A673 (cell line): Measurements from ENCODE around the gene SCRN2. TPM values are rescaled to one million over a fixed set of nuclear protein-coding genes. Genes with fewer than 3 reads are reported as not detected.

Experiments used
- BruUV-seq: library from RNA; stranded (reverse); fragments of 400-500 nt; replicated peaks from 2 replicates; lab custom pipeline; 2021; lab: Mats Ljungman, UMichigan
- CTCF ChIA-PET: fragments of 300-600 bp; sonication (Branson Sonifier 250); formaldehyde crosslinking; loops from one replicate; lab custom pipeline; 2022; ENCODE audit warnings: antibody characterized with exemption; lab: Charles Lee
- POLR2A ChIA-PET: fragments of 300-600 bp; sonication (Branson Sonifier 250); formaldehyde crosslinking; loops from one replicate; lab custom pipeline; 2022; ENCODE audit warnings: antibody characterized with exemption; ENCODE audit not compliant: low non-redundant PET; lab: Charles Lee
- DNase-seq: peaks from one replicate; pipeline ENCODE4 v3.0.0-alpha.2; 2015; ENCODE audit warnings: low spot score
- H3K27ac ChIP-seq: fragments of 200-600 bp; sonication (generic); 2 replicates; pipeline ENCODE4 v1.5.1; 2016; ENCODE audit warnings: mixed run types, low read depth, mild to moderate bottlenecking, mixed read lengths, antibody characterized with exemption, low read length; ENCODE audit not compliant: poor library complexity, severe bottlenecking
- H3K27me3 ChIP-seq: fragments of 200-600 bp; sonication (generic); replicated peaks from 2 replicates; pipeline ENCODE4 v1.6.1; 2017; ENCODE audit warnings: mixed run types, low read depth, mild to moderate bottlenecking, mixed read lengths, antibody characterized with exemption, low read length; ENCODE audit not compliant: insufficient read depth, poor library complexity
- H3K36me3 ChIP-seq: fragments of 200-600 bp; sonication (generic); 2 replicates; pipeline ENCODE4 v1.6.1; 2016; ENCODE audit warnings: mixed run types, mild to moderate bottlenecking, mixed read lengths, antibody characterized with exemption, low read length; ENCODE audit not compliant: insufficient read depth, poor library complexity, severe bottlenecking
- H3K4me1 ChIP-seq: fragments of 200-600 bp; sonication (generic); 2 replicates; pipeline ENCODE4 v1.6.1; 2017; ENCODE audit warnings: mixed run types, mild to moderate bottlenecking, mixed read lengths, antibody characterized with exemption, low read length; ENCODE audit not compliant: insufficient read depth, poor library complexity, severe bottlenecking
- H3K4me3 ChIP-seq: fragments of 200-600 bp; sonication (generic); 2 replicates; pipeline ENCODE4 v1.5.1; 2016; ENCODE audit warnings: low read depth, mixed run types, mild to moderate bottlenecking, mixed read lengths, low read length; ENCODE audit not compliant: poor library complexity, severe bottlenecking
- H3K9me3 ChIP-seq: fragments of 200-600 bp; sonication (generic); 2 replicates; pipeline ENCODE4 v1.6.1; 2016; ENCODE audit warnings: mixed run types, low read depth, mild to moderate bottlenecking, mixed read lengths, antibody characterized with exemption, low read length; ENCODE audit not compliant: poor library complexity, severe bottlenecking
- CTCF ChIP-seq: fragments of 300-800, 200-600 bp; sonication (generic); conservative IDR thresholded peaks from 2 replicates; pipeline ENCODE4 v1.5.1; 2017; ENCODE audit warnings: low read depth, mild to moderate bottlenecking, antibody characterized with exemption, low read length, moderate library complexity, mixed read lengths
- EZH2 ChIP-seq: fragments of 200-600 bp; sonication (generic); IDR thresholded peaks from 2 replicates; pipeline ENCODE4 v1.6.1; 2017; ENCODE audit warnings: borderline replicate concordance, low read depth, mild to moderate bottlenecking, mixed read lengths, antibody characterized with exemption, low read length; ENCODE audit not compliant: poor library complexity, severe bottlenecking
- intact Hi-C: fragments of 100-400 bp; cut with micrococcal nuclease; formaldehyde crosslinking; loops from one replicate; pipeline ENCODE4 v1.10.0; 2022; ENCODE audit not compliant: unreplicated experiment
- total RNA-seq: library from RNA; stranded (reverse); gene quantifications from 2 replicates; pipeline ENCODE4 v1.2.3, GENCODE V29; 2021

Gene SCRN2
- total RNA-seq, 1 experiment from 2014 or later: 6.2 TPM

GRCh38 chr17:47841488-47842291, 617 bp upstream of the SCRN2 start:
- POLR2A ChIA-PET: no interaction called here
- no peak for DNase-seq
- peak overlapping the region; percentile 62 for H3K4me3 ChIP-seq
- CTCF ChIA-PET: interaction anchor here (1.1 to 2.8 kb wide), 2 partner anchors 48 to 105 kb away, joined by 5 to 19 read pairs; no protein-coding TSS in a partner anchor
- no peak overlapping the region for H3K27ac ChIP-seq
- no peaks in the 10 kb centered on the region for H3K36me3 ChIP-seq
- intact Hi-C loops: loop anchor here (2.0 to 10.0 kb wide), 3 partner anchors 49 to 176 kb away; partner anchors contain the start of gene PNPO
- TF ChIP-seq EZH2 (no peak), CTCF (no peak; the same call in 1 of the 2 replicates)
- no peaks in the 10 kb centered on the region for H3K9me3 ChIP-seq
- H3K27me3 ChIP-seq: peaks cover 11% of the 10 kb centered on the region
- no TSS peak for BruUV-seq
- H3K4me1 ChIP-seq: no peaks in the 10 kb centered on the region

- H3K27me3 ChIP-seq: no peaks in the 10 kb centered on the region
- intact Hi-C loops: loop anchor here (2.0 to 10.0 kb wide), 3 partner anchors 51 to 177 kb away; partner anchors contain the start of gene PNPO
- TF ChIP-seq EZH2 (no peak), CTCF (no peak)
- H3K27ac ChIP-seq: peak overlapping the region; percentile 61
- no TSS peak for BruUV-seq
- DNase-seq: no peak
- H3K4me3 ChIP-seq: peak overlapping the region; percentile 62
- ChIA-PET POLR2A (no interaction called here), CTCF (no interaction called here)
- no peaks in the 10 kb centered on the region for H3K36me3 ChIP-seq
- no peaks in the 10 kb centered on the region for H3K4me1 ChIP-seq
- H3K9me3 ChIP-seq: no peaks in the 10 kb centered on the region
These were observed 902 bp downstream of the SCRN2 start for GRCh38 chr17:47840001-47840741.

GRCh38 chr17:47839071-47839470, 2.0 kb downstream of the SCRN2 start:
- ChIA-PET CTCF (no interaction called here), POLR2A (interaction anchor here (0.6 kb wide), 1 partner anchor 137 kb away, joined by 3 read pairs; no protein-coding TSS in a partner anchor)
- no peaks in the 10 kb centered on the region for H3K9me3 ChIP-seq
- intact Hi-C loops: no loop called here
- no peaks in the 10 kb centered on the region for H3K27me3 ChIP-seq
- no peak overlapping the region for H3K4me3 ChIP-seq
- DNase-seq: no peak
- H3K27ac ChIP-seq: no peak overlapping the region
- no TSS peak for BruUV-seq
- TF ChIP-seq CTCF: no peak
- TF ChIP-seq EZH2: no peak
- H3K4me1 ChIP-seq: no peaks in the 10 kb centered on the region
- no peaks in the 10 kb centered on the region for H3K36me3 ChIP-seq
